Fibroblast of mammary gland (primary cell): ENCODE measurements around the gene GOLPH3.
"Not testable (repeated sequence)": the region's sequence is repeated elsewhere in the genome, so short reads cannot be mapped to it uniquely, and the experiment has no call there.

Experiments used
- DNase-seq: peaks from one replicate; pipeline ENCODE4 v3.0.0-alpha.2; 2010; ENCODE audit warnings: low read depth
- H3K4me3 ChIP-seq: 2 replicates; pipeline ENCODE4 v1.5.1; 2011; ENCODE audit warnings: low read depth, mild to moderate bottlenecking, low read length, moderate library complexity; ENCODE audit not compliant: control insufficient read depth
- TF ChIP-seq, protein P1 (sequence below): conservative IDR thresholded peaks from 2 replicates; pipeline ENCODE4 v1.5.1; 2011; ENCODE audit warnings: low read depth, low read length, inconsistent platforms; ENCODE audit not compliant: control insufficient read depth, insufficient read depth

Gene GOLPH3

DNA sequence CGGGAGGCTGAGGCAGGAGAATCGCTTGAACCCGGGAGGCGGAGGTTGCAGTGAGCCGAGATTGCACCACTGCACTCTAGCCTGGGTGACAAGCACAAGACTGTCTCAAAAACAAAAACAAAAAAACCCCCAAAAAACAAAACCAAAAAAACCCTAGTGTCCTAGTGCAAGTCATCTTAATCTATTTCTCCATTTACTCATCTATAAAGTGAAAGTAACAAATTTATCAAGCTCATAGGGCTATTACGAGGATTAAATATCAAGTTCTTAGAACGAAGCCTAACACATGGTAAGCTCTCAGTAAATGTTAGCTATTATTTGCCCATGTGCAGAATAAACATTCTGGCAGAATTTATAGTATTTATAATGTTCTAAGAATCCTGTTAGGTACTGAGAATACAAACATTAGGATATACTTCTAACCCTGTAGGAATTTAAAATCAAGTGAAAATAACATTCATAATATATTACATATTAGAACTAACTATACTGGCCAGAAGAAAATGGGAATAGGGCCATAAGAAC, 45.0 kb downstream of the GOLPH3 start:
- DNase-seq = no peak
- no peak overlapping the region for H3K4me3 ChIP-seq
- TF ChIP-seq, protein P1, sequence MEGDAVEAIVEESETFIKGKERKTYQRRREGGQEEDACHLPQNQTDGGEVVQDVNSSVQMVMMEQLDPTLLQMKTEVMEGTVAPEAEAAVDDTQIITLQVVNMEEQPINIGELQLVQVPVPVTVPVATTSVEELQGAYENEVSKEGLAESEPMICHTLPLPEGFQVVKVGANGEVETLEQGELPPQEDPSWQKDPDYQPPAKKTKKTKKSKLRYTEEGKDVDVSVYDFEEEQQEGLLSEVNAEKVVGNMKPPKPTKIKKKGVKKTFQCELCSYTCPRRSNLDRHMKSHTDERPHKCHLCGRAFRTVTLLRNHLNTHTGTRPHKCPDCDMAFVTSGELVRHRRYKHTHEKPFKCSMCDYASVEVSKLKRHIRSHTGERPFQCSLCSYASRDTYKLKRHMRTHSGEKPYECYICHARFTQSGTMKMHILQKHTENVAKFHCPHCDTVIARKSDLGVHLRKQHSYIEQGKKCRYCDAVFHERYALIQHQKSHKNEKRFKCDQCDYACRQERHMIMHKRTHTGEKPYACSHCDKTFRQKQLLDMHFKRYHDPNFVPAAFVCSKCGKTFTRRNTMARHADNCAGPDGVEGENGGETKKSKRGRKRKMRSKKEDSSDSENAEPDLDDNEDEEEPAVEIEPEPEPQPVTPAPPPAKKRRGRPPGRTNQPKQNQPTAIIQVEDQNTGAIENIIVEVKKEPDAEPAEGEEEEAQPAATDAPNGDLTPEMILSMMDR = no peak

DNA sequence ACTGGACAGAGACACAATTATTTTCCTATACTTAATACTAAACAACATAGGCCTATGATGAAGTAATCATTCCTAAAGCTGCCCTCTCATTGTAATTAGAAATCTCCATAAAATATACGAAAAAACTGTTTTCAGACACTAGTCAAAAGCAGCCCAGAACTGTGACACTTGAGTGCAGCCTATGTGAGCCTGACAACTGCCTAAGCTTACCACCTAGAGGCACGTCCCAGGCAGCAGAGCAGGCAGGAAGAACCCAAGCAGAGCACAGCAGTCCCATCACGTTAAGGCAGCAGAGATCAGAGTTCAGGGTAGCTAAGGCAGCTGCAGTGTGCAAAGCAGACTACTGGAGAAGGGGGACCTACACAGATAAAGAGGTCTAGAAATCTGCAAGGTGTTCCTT, 46.4 kb downstream of the GOLPH3 start:
- no peak for DNase-seq
- TF ChIP-seq, protein P1 = no peak
- no peak overlapping the region for H3K4me3 ChIP-seq

DNA sequence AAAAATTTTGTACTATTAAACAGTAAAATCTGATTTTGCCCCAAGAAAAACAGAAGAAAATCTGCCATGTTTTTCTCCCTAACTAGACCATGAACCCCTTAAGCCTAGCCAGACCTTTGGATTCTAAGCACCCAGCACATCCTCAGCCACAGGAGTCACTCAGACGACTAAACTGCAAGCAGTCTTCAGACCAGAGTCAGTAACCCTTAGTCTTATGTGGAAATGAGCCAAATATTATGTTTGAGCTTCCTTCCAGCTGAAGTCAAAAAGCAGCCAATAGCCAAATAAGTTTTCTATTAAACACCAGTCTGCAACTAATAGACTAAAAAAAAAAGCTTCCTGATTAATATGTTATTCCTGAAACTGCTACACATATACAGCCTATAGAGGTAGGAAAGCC, 47.4 kb downstream of the GOLPH3 start:
- TF ChIP-seq, protein P1 = no peak
- no peak overlapping the region for H3K4me3 ChIP-seq
- peak; percentile 41 for DNase-seq

DNA sequence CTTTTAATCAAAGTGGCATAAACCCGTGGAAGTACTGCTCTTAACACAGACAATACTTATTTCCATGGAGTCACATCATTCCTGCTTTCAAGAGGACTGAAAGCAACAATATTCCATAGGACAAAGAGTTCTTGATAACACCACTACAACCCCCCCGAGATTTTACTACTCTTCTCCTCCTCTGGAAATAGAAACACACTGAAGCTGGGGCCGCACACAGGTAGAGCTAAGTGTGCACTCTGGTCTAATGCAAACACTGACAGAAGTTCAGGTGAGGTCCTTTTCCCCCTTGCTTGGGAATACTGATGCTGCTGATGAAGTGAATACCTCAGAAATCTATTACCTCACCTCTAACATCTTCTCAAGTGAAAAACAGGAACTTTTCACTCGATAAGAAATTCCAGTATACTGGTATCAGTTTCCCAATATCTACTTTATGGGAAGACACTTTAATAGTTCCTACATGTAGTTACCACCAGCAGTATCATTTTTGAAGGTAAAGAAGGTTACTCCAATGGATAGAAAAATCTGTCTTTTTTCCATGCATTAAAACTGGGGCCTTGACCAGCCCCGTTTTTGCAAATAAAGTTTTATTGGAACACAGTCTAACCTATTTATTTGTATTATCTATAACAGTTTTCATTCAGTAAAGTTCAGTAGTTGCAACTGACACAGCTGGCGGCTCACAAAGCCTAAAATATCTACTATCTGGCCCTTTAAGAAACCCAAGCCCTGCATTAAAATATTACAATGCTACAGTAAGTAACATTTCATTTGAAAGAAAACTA, 50.0 kb downstream of the GOLPH3 start:
- TF ChIP-seq, protein P1 = no peak
- DNase-seq = no peak
- no peak overlapping the region for H3K4me3 ChIP-seq

DNA sequence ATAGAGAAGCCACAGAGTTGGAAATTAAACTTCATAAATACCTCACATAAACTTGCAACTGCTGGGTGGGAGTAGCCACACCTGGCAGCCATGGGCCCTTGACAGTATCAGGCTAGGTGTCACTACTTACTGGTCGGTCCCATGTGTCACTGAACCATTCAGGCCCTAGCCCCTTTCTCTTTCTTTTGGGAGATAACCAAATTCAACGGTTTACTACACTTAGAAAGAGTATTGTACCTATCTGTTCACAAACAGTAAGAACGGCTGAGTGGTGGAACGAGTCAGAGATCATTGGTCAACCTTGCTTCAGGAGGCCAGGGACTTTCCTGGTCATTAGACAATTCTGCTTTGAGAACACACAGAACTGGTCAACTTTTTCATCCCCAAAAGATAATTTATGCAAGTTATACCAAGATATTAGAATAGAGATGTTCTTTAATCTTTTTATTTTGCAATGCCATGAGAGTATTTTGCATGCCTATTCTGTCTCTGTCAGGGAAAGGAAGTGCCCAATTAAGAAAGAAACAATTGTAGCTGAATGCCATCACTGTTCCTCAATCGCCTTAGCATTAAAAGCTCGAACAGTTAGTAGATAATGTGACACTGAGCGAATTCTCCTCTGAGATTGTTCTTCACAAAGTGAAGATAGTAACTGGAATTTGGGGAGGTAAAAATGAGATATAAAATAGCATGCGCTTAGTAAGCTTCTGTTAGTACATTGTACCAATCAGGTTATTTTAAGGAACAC, 50.9 kb downstream of the GOLPH3 start:
- DNase-seq = no peak
- no peak overlapping the region for H3K4me3 ChIP-seq
- TF ChIP-seq, protein P1 = no peak

DNA sequence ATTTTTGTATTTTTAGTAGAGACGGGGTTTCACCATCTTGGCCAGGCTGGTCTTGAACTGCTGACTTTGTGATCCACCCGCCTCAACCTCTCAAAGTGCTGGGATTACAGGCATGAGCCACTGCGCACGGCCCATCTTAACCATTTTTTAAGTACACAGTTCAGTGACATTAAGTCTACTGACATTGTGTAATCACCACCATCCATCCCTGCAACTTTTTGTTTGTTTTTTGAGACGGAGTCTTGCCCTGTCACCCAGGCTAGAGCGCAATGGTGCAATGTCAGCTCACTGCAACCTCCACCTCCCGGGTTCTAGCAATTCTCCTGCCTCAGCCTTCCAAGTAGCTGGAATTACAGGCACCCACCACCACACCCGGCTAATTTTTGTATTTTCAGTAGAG, 55.2 kb downstream of the GOLPH3 start:
- not testable (repeated sequence) for DNase-seq, H3K4me3 ChIP-seq

DNA sequence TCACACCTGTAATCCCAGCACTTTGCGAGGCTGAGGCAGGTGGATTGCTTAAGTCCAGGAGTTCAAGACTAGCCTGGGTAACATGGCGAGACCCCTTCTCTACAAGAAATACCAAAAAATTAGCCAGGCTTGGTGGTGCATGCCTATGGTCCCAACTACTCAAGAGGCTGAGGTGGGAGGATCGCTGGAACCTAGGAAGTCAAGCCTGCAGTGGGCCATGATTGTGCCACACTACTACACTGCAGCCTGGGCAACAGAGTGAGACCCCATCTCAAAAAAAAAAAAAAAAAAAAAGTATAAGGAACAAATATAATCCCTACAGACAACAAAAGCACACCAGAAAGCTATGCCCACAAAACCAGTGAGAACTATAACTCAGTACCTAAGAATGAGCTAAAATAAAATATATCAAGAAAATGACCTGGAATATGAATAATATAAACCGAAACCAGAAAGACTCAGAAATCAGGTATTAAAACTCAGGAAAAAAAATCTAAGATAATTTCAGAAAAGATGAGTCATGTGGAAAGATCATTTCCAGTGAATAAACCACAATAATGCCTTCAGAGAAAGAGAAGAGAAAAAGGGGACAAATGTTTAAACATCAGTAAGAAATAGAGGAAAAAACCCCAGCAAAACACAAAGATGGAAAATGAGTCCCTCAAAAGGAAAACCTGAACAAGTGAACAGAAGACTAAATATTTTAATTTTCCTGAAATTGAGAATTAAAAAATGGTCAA, 57.4 kb downstream of the GOLPH3 start:
- TF ChIP-seq, protein P1 = no peak
- peak; percentile 17 for DNase-seq
- H3K4me3 ChIP-seq = no peak overlapping the region
